ENCODE results near the gene TDG.
A peak's percentile ranks its signal among the peaks of the same experiment; 100 is the strongest.

TDG gene

DNA sequence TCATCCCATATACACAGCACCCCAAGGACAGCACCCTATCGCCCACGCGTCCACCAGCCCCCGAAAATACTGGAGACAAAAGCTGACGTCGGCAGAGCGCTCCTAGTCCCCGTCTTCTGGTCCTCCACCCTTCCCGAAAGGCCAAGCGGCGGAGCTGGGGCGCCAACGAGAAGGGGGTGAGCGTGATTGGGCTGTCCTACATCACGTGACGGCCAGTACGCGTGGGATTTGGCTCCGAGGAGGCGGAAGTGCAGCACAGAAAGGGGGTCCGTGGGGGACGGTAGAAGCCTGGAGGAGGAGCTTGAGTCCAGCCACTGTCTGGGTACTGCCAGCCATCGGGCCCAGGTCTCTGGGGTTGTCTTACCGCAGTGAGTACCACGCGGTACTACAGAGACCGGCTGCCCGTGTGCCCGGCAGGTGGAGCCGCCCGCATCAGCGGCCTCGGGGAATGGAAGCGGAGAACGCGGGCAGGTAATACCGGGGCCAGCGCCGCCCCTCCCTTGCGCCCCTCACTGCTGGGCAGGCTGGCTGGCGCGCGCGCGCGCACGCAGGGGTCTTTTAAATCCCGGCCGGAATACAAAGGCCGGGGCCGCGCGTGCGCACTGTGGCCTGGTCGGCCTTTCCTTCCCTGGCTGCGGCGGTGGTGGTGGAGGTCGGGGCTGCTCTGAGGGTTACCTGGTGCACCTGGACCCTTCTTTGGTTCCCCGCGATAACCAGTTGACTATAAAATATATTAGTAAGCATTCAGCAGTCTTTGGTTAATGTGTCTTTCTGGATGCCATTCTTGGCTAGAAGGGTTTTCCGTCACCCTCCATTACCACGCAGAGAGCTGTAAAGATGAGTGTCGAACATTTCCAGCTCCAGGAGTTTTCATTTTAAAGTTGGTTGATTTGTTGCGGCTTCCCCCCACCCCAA lies at the start of gene TDG:
TSS of gene TDG (plus strand) at position 283 of the 915 bp plus-strand sequence. CDS start at position 449, 166 bp downstream.
- Mint-ChIP-seq H3K4me3 (peak within 1 kb of the TSS; percentile 99), H3K27ac (peak within 1 kb of the TSS; percentile 98), H3K36me3 (peaks cover 26% of the 10 kb centered on the region), H3K27me3 (peaks cover 5% of the 10 kb centered on the region), H3K4me1 (peaks cover 50% of the 10 kb centered on the region), H3K9me3 (no peaks in the 10 kb centered on the region)
- CTCF ChIA-PET = interaction anchor here (0.8 to 1.8 kb wide), 4 partner anchors 9 to 94 kb away, joined by 3 to 7 read pairs (median 5); a partner anchor contains a TSS
- peak; percentile 98 for DNase-seq

DNA sequence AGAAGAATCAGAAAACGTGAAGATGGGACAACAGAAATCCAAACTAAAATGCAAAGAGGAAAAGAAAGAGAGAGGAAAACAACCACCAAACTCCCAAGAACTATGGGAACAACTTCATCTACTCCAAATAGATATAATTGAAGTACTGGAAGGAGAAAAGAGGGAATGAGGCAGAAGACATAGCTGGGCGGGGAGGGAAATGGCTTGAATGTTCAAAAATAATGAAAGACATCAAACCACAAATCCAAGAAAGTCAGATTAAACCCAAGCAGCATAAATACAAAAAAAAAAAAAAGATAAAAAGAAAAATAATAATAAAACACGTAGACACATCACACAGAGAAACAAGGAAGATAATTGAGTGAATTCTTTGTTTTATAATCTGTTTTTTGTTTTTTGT lies 47.8 kb upstream of the TDG start:
- CTCF ChIA-PET = no interaction called here

DNA sequence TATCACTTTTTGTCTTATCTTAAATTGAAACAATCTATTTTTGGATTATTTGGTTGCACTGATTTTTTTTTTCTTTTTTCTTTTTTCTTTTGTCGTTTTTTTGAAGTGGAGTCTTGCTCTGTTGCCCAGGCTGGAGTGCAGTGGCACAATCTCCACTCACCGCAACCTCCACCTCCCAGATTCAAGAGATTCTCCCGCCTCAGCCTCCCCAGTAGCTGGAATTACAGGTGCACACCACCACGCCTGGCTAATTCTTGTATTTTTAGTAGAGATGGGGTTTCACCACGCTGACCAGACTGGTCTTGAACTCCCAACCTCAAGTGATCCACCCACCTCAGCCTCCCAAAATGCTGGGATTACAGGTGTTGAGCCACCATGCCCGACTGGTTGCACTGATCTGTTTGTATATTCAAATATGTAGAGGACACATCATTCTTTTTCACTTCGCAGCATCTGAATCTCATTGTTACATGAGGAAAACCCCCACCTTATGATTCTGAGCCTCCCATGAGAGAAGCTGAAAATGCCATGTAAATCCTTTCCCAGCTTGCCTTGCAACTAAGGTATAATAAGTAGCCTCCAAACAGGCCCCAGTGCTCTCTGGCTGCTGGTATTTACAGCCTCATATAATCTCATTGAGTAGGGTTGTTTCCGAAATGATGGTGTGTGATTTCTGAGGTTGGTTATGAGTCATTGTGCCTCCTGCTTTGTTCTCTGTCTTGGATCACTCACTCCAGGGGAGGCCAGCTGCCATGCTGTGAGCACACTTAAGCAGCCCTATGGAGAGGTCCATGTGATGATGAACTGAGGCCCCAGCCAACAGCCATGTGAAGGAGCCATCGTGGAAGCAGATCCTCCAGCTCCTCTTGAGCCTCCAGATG lies 40.7 kb upstream of the TDG start:
- Mint-ChIP-seq H3K4me1 (peaks cover 35% of the 10 kb centered on the region), H3K4me3 (no peak overlapping the region)
- CTCF ChIA-PET = interaction anchor here (1.1 to 1.2 kb wide), 2 partner anchors 23 to 36 kb away, joined by 3 read pairs; no protein-coding TSS in a partner anchor

More for the DNA sequence above, 47.8 kb upstream of the TDG start:
- Mint-ChIP-seq H3K4me1 (no peaks in the 10 kb centered on the region), H3K4me3 (no peak overlapping the region), H3K36me3 (peaks cover 4% of the 10 kb centered on the region), H3K27ac (no peak overlapping the region), H3K9me3 (peaks cover 4% of the 10 kb centered on the region), H3K27me3 (no peaks in the 10 kb centered on the region)
- DNase-seq = no peak

GRCh38 chr12:103928682-103929045 lies 37.0 kb upstream of the TDG start:
- Mint-ChIP-seq H3K4me1 (peaks cover 58% of the 10 kb centered on the region), H3K27ac (peak overlapping the region; percentile 100), H3K27me3 (peaks cover 7% of the 10 kb centered on the region), H3K4me3 (peak overlapping the region; percentile 84), H3K36me3 (peaks cover 32% of the 10 kb centered on the region), H3K9me3 (no peaks in the 10 kb centered on the region)
- DNase-seq = peak; percentile 70
- CTCF ChIA-PET = no interaction called here

More for the DNA sequence above, 40.7 kb upstream of the TDG start:
- Mint-ChIP-seq H3K9me3 (no peaks in the 10 kb centered on the region), H3K27me3 (peaks cover 2% of the 10 kb centered on the region), H3K27ac (peak overlapping the region; percentile 80), H3K36me3 (peaks cover 5% of the 10 kb centered on the region)
- peak; percentile 34 for DNase-seq

GRCh38 chr12:103929046-103929783 lies 36.5 kb upstream of the TDG start:
- DNase-seq = peak; percentile 89
- Mint-ChIP-seq H3K27ac (peak overlapping the region; percentile 100), H3K4me1 (peaks cover 63% of the 10 kb centered on the region), H3K9me3 (no peaks in the 10 kb centered on the region), H3K4me3 (peak overlapping the region; percentile 84), H3K36me3 (peaks cover 35% of the 10 kb centered on the region), H3K27me3 (peaks cover 7% of the 10 kb centered on the region)
- CTCF ChIA-PET = interaction anchor here (1.1 to 1.4 kb wide), 2 partner anchors 51 to 358 kb away, joined by 3 read pairs; no protein-coding TSS in a partner anchor

GRCh38 chr12:103929784-103930033 lies 36.0 kb upstream of the TDG start:
- no peak for DNase-seq

GRCh38 chr12:103930034-103930786 lies 35.5 kb upstream of the TDG start, which contains the start of gene HSP90B1:
Gene HSP90B1 (plus strand): TSS chr12:103930410. CDS start chr12:103930516, 106 bp downstream.
- Mint-ChIP-seq H3K36me3 (peaks cover 43% of the 10 kb centered on the region), H3K4me1 (peaks cover 64% of the 10 kb centered on the region), H3K27me3 (peaks cover 7% of the 10 kb centered on the region), H3K4me3 (peak within 1 kb of the TSS; percentile 84), H3K27ac (peak within 1 kb of the TSS; percentile 100), H3K9me3 (no peaks in the 10 kb centered on the region)
- CTCF ChIA-PET = interaction anchor here (1.1 to 1.4 kb wide), 2 partner anchors 52 to 357 kb away, joined by 3 read pairs; no protein-coding TSS in a partner anchor
- peak; percentile 100 for DNase-seq

More at GRCh38 chr12:103929784-103930033, 36.0 kb upstream of the TDG start:
- Mint-ChIP-seq H3K36me3 (peaks cover 38% of the 10 kb centered on the region), H3K9me3 (no peaks in the 10 kb centered on the region), H3K27ac (peak overlapping the region; percentile 100), H3K27me3 (peaks cover 7% of the 10 kb centered on the region), H3K4me1 (peaks cover 64% of the 10 kb centered on the region), H3K4me3 (peak overlapping the region; percentile 84)
- CTCF ChIA-PET = interaction anchor here (1.1 to 1.4 kb wide), 2 partner anchors 52 to 357 kb away, joined by 3 read pairs; no protein-coding TSS in a partner anchor

GRCh38 chr12:103930787-103931735 lies 34.6 kb upstream of the TDG start:
- Mint-ChIP-seq H3K27me3 (peaks cover 7% of the 10 kb centered on the region), H3K4me1 (peaks cover 67% of the 10 kb centered on the region), H3K36me3 (peaks cover 51% of the 10 kb centered on the region), H3K9me3 (no peaks in the 10 kb centered on the region), H3K27ac (peak overlapping the region; percentile 100), H3K4me3 (peak overlapping the region; percentile 84)
- peak; percentile 23 for DNase-seq
- CTCF ChIA-PET = no interaction called here

DNA sequence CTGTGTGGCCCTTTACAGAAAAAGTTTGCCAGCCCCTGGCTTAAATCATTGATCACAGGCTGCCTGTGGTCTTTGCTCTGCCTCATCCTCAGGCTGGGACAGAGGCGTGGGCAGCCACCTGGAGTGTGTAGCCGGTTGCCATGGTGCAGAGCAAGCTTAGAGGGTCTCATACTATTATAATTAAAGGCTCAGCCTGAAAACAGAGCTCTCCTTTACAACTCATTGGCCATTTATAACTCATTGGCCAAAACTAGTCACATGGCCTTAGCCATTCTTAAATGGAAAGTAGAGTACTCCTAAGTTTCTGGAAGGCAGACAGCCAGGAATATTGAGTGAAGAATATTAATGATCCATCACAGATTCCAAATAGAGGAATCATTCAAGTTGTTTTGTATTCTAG lies 32.4 kb upstream of the TDG start:
- CTCF ChIA-PET = no interaction called here
- H3K36me3 Mint-ChIP-seq = peaks cover 60% of the 10 kb centered on the region
- peaks cover 65% of the 10 kb centered on the region for H3K4me1 Mint-ChIP-seq
- H3K4me3 Mint-ChIP-seq = no peak overlapping the region
- H3K9me3 Mint-ChIP-seq = no peaks in the 10 kb centered on the region
- no peak for DNase-seq
- H3K27ac Mint-ChIP-seq = no peak overlapping the region
- peaks cover 7% of the 10 kb centered on the region for H3K27me3 Mint-ChIP-seq

DNA sequence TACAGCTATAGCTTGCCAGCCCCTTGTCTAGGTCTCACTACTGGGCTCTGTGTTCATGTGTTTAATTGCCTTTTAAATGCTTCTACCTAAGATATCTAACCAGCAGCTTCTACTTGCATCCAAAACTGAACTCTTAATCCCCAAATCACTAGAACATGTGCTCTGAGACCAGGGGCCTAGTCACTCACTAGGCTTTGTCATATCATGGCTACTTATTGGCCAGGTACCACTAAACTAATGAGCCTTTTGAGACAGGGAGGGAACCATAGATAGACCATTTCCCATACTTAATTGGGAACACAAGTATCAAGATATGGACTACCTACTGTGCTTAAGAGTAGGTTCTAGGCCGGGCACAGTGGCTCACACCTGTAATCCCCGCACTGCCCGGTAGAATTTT lies 29.0 kb upstream of the TDG start:
- H3K27ac Mint-ChIP-seq = no peak overlapping the region
- peaks cover 58% of the 10 kb centered on the region for H3K4me1 Mint-ChIP-seq

DNA sequence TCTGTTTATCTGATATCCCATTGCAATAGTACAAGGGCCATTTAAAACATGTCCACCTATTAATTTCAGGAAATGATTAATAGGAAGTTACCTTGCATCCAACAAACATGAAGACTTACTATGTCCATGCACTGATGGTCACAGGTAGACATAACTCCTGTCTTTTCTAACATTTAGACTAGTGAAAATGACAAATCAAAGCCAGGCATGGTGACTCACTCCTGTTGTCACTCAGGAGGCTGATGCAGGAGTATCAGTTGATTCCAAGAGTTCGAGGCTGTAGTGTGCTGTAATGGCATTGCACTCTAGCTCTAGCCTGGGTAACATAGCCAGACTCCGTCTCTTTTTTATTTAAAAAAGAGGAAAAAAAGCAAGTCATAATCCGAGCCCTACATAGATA lies 20.7 kb upstream of the TDG start:
- DNase-seq = no peak
- Mint-ChIP-seq H3K4me1 (peaks cover 21% of the 10 kb centered on the region), H3K27me3 (no peaks in the 10 kb centered on the region), H3K9me3 (no peaks in the 10 kb centered on the region), H3K36me3 (peaks cover 83% of the 10 kb centered on the region), H3K4me3 (no peak overlapping the region), H3K27ac (no peak overlapping the region)
- CTCF ChIA-PET = interaction anchor here (0.9 kb wide), 1 partner anchor 9 kb away, joined by 5 read pairs; no protein-coding TSS in a partner anchor

More for the DNA sequence above, 29.0 kb upstream of the TDG start:
- no peaks in the 10 kb centered on the region for H3K9me3 Mint-ChIP-seq
- H3K36me3 Mint-ChIP-seq = peaks cover 78% of the 10 kb centered on the region
- H3K4me3 Mint-ChIP-seq = no peak overlapping the region
- DNase-seq = no peak
- no peaks in the 10 kb centered on the region for H3K27me3 Mint-ChIP-seq
- CTCF ChIA-PET = interaction anchor here (1.0 to 2.8 kb wide), 4 partner anchors 8 to 173 kb away, joined by 3 to 5 read pairs (median 4); no protein-coding TSS in a partner anchor

- H3K36me3 Mint-ChIP-seq = peaks cover 74% of the 10 kb centered on the region
- no peak overlapping the region for H3K4me3 Mint-ChIP-seq
- no peaks in the 10 kb centered on the region for H3K27me3 Mint-ChIP-seq
- H3K9me3 Mint-ChIP-seq = no peaks in the 10 kb centered on the region
- H3K4me1 Mint-ChIP-seq = peaks cover 27% of the 10 kb centered on the region
- DNase-seq = no peak
- H3K27ac Mint-ChIP-seq = peak overlapping the region; percentile 14
- CTCF ChIA-PET = no interaction called here
These were observed 17.7 kb upstream of the TDG start for GRCh38 chr12:103947871-103948555.
